ENCODE data around the gene BICRA.
"Not testable (repeated sequence)": the region's sequence is repeated elsewhere in the genome, so short reads cannot be mapped to it uniquely, and the experiment has no call there.

BICRA gene

DNA sequence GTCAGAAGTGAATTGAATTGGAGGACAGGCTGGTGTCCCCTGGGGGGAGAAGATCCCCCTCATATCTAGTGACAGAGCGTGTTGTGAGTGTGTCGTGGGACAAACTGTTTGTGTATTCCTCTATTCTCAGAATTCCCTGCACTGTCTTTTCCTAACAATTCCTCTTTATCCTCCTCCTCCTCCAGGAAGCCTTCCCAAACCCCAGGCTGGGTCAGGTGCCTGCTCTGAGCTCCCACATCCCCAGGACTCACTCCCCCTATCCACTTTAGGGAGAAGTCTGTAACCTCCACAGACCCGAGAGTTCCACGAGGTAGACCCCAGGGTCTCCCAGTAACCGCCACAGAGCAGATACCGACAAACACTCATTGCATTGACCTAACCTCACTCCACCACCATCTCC lies 15.1 kb upstream of the BICRA start:
- DNase-seq (ENCODE audit: low read depth in 1 of 2, low spot score in 1 of 2), result no peak
- TF ChIP-seq, protein P1, sequence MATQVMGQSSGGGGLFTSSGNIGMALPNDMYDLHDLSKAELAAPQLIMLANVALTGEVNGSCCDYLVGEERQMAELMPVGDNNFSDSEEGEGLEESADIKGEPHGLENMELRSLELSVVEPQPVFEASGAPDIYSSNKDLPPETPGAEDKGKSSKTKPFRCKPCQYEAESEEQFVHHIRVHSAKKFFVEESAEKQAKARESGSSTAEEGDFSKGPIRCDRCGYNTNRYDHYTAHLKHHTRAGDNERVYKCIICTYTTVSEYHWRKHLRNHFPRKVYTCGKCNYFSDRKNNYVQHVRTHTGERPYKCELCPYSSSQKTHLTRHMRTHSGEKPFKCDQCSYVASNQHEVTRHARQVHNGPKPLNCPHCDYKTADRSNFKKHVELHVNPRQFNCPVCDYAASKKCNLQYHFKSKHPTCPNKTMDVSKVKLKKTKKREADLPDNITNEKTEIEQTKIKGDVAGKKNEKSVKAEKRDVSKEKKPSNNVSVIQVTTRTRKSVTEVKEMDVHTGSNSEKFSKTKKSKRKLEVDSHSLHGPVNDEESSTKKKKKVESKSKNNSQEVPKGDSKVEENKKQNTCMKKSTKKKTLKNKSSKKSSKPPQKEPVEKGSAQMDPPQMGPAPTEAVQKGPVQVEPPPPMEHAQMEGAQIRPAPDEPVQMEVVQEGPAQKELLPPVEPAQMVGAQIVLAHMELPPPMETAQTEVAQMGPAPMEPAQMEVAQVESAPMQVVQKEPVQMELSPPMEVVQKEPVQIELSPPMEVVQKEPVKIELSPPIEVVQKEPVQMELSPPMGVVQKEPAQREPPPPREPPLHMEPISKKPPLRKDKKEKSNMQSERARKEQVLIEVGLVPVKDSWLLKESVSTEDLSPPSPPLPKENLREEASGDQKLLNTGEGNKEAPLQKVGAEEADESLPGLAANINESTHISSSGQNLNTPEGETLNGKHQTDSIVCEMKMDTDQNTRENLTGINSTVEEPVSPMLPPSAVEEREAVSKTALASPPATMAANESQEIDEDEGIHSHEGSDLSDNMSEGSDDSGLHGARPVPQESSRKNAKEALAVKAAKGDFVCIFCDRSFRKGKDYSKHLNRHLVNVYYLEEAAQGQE (IDR thresholded peaks at IDR 0.05; ENCODE audit: insufficient replicate concordance, low read depth), result no peak
- no peak for TF ChIP-seq SPI1 (IDR thresholded peaks at IDR 0.05; ENCODE audit: borderline replicate concordance, low read depth)
- TF ChIP-seq, protein P2, sequence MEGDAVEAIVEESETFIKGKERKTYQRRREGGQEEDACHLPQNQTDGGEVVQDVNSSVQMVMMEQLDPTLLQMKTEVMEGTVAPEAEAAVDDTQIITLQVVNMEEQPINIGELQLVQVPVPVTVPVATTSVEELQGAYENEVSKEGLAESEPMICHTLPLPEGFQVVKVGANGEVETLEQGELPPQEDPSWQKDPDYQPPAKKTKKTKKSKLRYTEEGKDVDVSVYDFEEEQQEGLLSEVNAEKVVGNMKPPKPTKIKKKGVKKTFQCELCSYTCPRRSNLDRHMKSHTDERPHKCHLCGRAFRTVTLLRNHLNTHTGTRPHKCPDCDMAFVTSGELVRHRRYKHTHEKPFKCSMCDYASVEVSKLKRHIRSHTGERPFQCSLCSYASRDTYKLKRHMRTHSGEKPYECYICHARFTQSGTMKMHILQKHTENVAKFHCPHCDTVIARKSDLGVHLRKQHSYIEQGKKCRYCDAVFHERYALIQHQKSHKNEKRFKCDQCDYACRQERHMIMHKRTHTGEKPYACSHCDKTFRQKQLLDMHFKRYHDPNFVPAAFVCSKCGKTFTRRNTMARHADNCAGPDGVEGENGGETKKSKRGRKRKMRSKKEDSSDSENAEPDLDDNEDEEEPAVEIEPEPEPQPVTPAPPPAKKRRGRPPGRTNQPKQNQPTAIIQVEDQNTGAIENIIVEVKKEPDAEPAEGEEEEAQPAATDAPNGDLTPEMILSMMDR (IDR thresholded peaks at IDR 0.05; ENCODE audit: insufficient read depth, low read length), result no peak
- no peak for TF ChIP-seq GABPA (IDR thresholded peaks at IDR 0.05; ENCODE audit: low read depth)
- TF ChIP-seq POLR2AphosphoS5 (IDR thresholded peaks at IDR 0.05; ENCODE audit: low read depth), result no peak
- no peaks in the 10 kb centered on the region for H3K27me3 ChIP-seq (ENCODE audit: insufficient read depth, poor library complexity, severe bottlenecking)
- no peak overlapping the region for H3K4me3 ChIP-seq (replicated peaks; ENCODE audit: insufficient read depth, low read length)
- H3K27ac ChIP-seq (replicated peaks), result no peak overlapping the region

DNA sequence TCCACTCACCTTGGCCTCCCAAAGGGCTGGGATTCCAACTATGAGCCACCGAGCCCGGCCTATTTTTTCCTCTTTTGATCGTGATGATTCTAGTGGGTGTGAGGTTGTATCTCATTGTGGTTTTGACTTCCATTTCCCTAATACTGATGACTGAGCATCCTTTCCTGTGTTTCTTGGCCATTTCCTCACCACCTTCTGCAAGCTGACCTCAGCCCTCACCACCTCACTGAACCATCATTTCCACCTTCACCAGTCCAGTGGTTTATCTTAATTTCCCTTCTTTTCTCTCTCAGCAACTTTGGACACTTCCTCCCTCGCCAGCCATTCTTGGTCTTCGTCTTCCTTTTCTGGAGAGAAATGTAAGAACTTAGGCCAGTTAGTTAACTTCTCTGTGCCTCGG lies 13.0 kb upstream of the BICRA start:
- no peak overlapping the region for H3K4me3 ChIP-seq (replicated peaks; ENCODE audit: insufficient read depth, low read length)
- peak in 1 of 2 experiments; percentile 69 for DNase-seq (ENCODE audit: low read depth in 1 of 2, low spot score in 1 of 2)
- peak overlapping the region; percentile 35 for H3K27ac ChIP-seq (replicated peaks)
- TF ChIP-seq, protein P2 (IDR thresholded peaks at IDR 0.05; ENCODE audit: insufficient read depth, low read length), result no peak
- no peak for TF ChIP-seq POLR2AphosphoS5 (IDR thresholded peaks at IDR 0.05; ENCODE audit: low read depth)
- TF ChIP-seq SPI1 (IDR thresholded peaks at IDR 0.05; ENCODE audit: borderline replicate concordance, low read depth), result peak; percentile 67; the same call in 1 of the 2 replicates
- TF ChIP-seq, protein P1 (IDR thresholded peaks at IDR 0.05; ENCODE audit: insufficient replicate concordance, low read depth), result no peak
- TF ChIP-seq GABPA (IDR thresholded peaks at IDR 0.05; ENCODE audit: low read depth), result no peak
- no peaks in the 10 kb centered on the region for H3K27me3 ChIP-seq (ENCODE audit: insufficient read depth, poor library complexity, severe bottlenecking)

DNA sequence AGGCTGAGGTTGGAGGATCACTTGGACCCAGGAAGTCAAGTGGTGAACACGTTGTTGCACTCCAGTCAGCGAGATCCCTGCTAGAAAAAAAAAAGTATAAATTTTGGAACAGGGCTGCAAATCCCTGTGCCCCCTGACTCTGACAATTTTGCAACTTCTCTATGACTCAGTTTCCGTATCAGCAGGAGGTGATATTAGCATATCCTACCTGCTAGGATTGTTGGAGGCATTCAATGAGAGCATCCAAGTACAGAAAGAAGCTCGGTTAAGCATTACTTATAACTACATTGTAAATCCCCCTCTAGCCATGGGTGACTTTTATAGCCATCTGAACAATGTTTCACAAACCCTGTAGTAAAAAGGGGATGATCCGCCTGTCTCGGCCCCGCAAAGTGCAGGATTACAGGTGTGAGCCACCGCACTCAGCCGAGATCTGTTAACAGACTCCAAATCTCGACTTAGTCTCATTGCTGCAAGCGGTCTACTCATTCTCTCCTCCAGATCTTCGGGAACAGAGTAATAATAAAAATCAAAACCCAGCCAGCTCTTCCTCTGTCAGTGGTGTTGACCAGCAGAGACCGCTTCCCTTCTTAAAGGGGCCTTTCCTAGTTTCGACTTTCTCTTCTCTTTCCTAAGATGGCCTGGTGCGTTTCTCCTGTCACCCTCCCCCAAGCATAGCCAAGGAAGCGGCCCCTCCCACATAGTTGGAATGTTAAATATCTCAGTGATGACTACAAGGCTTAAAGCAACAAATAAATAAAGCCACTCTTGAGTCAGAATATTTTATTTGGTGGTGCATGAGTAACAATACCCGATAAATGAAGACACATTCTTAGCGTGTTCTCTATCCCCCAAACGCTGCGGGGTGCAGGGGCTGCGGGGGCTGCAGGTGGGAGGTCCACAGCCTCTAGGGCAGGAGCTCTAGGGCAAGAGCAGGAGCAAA lies 10.3 kb upstream of the BICRA start:
- Histone ChIP-seq H3K4me3 (replicated peaks; ENCODE audit: insufficient read depth, low read length) (no peak overlapping the region), H3K27me3 (ENCODE audit: insufficient read depth, poor library complexity, severe bottlenecking) (no peaks in the 10 kb centered on the region), H3K27ac (replicated peaks) (no peak overlapping the region)
- DNase-seq (ENCODE audit: low read depth in 1 of 2, low spot score in 1 of 2), result no peak
- TF ChIP-seq POLR2AphosphoS5 (IDR thresholded peaks at IDR 0.05; ENCODE audit: low read depth) (no peak), SPI1 (IDR thresholded peaks at IDR 0.05; ENCODE audit: borderline replicate concordance, low read depth) (no peak), GABPA (IDR thresholded peaks at IDR 0.05; ENCODE audit: low read depth) (no peak)
- TF ChIP-seq, protein P2 (IDR thresholded peaks at IDR 0.05; ENCODE audit: insufficient read depth, low read length), result no peak
- TF ChIP-seq, protein P1 (IDR thresholded peaks at IDR 0.05; ENCODE audit: insufficient replicate concordance, low read depth), result no peak

DNA sequence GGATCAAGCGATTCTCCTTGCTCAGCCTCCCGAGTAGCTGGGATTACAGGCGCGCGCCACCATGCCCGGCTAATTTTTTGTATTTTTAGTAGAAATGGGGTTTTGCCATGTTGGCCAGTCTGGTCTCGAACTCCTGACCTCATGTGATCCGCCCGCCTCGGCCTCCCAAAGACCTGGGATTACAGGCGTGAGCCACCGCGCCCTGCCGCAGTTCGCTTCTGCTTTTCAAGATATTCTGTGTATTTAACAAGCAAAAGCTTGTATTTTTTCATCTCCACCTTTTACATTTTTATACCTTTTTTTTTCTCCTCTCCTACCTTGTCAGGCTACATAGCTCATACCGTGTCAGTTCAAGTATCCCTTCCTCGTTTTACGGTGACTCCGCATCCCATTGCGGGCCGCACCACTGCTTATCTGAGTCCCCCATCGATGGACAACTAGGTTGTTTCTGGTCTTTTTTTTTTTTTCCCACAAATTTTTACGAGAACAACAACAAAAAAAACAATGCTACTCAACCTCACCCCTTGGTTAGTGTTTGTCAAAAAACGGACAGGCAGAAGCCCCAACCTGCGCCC lies 9.2 kb upstream of the BICRA start:
- peak overlapping the region; percentile 35 for H3K27ac ChIP-seq (replicated peaks)

More for the DNA sequence above, 9.2 kb upstream of the BICRA start:
- H3K4me3 ChIP-seq (replicated peaks; ENCODE audit: insufficient read depth, low read length), result peak overlapping the region; percentile 46
- not testable (repeated sequence) for DNase-seq (ENCODE audit: low read depth in 1 of 2, low spot score in 1 of 2); H3K27me3 ChIP-seq (ENCODE audit: insufficient read depth, poor library complexity, severe bottlenecking)

Data from HL-60 (cell line).